Femur (tissue), 1 donor: Measurements from ENCODE around the gene GLT1D1.

Experiments used
- DNase-seq: peaks from one replicate; pipeline ENCODE4 v3.0.0-alpha.2; 2017

Gene GLT1D1

DNA sequence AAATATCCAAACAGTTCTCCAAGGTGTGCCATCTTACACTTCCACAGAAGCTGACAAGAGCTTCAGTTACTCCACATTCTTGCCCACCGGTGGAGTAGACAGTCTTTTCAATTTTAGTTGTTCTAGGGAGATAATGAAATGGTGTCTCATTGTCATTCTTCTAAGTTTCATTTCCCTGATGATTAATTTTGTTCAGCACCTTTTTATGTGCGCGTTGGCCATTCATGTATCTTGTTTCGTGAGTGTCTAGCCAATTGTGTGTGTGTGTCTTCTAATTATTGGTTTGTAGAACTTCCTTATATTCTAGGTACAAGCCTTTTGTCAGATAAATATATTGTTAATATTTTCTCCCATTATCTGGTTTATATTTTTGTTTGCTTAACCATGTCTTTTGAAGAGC, 63.1 kb downstream of the GLT1D1 start:
- no peak for DNase-seq

DNA sequence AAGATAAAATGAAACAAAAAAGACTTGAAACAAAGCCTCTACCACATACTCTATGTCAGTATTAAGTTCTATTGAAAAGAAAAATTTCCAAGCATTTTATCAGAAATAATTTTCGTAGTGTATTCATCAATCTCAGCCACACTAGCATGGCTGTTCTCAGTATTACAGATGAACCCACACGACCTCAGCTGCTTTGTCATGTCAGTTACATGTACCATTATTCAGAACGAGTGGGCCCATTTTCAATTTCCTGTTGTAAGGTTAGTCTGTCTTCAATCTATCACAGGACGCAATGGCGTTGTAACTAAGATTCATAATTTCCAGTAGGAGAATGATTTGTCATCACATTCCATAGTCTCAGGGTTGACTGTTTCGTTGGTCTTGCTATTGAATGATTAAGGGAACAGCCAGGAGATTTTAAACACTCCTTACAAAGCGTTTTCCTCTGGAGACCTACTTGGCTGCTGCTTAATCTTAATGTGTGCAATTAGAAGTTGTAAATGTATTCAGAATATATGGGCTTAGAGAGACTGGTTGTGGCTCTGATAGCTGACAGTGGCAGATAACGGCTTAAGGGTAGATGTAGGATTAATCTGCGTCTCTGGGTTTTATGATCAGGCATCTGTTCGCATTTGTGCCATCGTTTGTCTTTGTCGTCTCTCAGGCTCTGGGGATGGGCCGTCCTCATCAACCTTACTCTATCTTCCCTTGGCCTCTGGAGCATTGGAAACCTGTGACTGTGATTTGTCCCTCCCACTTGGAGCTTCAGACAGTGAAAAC, 65.4 kb downstream of the GLT1D1 start:
- DNase-seq = no peak

DNA sequence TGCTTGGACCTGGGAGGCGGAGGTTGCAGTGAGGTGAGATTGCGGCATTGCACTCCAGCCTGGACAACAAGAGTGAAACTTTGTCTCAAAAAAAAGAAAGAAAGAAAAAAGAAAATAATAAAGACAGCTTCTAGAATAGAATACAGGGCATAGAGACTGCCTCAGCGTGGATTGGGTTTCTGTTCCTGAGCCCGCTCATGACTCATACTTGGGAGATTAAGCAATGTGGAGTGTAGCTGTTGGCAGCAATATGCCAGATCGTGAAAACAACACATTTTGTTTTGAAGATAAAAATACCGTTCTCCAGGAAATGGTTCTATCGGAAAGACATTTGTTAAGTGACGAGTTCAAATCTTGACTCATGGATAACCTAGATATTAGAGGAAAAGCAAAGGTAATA, 67.2 kb downstream of the GLT1D1 start:
- DNase-seq = no peak

DNA sequence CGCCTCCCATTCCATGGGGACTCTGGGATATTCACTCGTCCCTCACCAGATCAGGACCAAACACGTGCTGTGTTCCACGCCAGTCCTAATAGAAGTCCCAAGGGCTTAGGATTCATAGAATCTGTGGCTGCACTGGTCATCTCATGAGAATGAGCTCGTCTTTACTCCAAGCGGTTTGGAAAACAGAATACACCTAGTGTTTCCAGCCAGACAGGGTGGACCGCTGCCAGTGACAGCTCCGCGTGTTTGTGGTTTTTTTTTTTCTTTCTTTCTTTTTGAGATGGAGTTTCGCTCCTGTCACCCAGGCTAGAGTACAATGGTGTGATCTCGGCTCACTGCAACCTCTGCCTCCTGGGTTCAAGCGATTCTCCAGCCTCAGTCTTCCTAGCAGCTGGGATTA, 75.1 kb downstream of the GLT1D1 start:
- DNase-seq = no peak

DNA sequence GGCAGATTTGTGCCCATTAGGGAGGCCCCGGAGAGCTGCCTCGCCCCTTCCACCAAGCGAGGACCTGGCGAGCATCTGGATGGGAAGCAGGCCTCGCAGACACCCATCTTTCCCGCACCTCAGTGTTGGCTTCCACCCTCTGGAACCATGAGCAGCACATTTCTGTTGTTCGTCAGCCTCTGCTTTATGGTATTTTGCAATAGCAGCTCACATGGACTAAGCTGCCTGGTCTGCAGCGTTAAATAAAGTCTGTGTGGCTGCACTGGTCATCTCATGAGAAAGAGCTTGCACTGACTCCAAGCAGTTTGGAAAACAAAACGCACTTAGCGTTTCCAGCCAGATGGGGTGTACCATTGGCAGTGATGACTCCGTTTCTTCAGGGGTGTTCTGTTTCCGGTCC, 75.8 kb downstream of the GLT1D1 start:
- no peak for DNase-seq

DNA sequence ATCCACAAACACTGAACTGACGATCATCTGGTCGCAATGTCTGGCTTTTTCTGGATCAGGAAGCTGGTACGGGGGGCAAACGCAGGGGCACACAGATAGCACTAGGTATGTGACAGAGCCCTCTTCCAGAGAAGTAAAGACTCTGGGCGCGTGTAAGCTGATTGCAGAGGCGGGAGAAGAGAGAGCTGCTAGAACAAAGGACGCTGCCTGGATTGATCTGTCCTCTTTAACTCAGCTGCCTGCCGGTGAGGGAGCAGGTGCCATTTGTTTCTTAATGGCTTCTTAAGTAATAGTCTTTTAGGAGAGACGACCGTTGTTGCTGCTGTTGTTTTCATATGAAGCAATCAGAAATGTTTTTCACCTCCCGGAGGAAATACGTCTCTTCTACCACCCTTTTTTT, 77.3 kb downstream of the GLT1D1 start:
- DNase-seq = no peak

DNA sequence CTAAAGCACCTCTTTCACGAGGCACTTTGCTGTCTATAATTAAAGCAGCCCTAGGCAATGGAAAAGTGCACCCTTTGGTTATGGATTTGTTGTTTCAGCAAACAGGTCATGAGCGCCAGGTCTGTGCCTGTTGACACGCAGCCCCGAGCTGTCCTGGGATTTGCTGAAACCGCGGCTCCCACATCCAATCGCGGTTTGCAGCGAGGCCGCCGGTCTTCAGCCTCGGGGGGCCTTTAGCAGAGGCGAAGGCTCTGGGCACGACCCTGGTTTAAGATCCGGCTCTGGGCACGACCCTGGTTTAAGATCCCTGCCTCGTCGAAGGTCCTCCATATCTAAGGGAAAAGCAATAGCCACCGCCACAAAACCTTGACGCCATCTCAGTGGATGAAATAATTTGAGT, 79.2 kb downstream of the GLT1D1 start:
- no peak for DNase-seq

DNA sequence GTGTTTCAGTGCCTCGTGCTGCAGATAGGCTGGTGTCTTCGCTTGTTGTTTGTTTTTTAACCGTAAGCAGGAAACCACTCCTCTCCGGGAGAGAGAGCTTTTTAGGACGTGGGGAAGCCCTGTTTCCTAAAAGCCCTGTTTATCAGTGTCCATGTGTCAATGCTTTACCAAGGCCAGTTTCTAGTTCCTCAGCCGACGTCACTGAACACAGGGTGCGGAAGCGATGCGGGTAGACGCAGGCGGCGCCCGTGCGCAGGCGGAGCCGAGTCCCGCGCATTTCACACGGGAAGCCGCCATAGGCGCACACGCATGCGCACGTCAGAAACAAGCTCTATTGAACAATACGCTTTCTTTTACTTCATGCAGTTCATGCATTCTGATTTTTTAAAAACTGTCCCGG, 79.8 kb downstream of the GLT1D1 start:
- no peak for DNase-seq

DNA sequence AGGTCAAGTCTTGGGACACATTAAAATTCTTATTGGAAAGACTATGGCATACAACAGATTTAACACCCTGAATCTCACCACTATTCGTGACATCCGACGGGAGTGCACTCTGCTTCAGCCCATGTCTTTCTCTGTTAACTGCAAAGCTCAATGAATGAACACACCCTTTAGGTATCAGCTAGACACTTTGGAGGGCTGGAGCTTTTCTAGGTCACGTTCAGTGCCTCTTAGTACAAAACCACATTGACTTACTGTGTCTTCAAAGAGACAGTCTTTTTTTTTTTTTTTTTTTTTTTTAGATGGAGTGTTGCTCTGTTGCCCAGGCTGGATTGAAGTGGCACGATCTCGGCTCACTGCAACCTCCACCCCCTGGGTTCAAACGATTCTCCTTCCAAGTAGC, 80.6 kb downstream of the GLT1D1 start:
- no peak for DNase-seq

DNA sequence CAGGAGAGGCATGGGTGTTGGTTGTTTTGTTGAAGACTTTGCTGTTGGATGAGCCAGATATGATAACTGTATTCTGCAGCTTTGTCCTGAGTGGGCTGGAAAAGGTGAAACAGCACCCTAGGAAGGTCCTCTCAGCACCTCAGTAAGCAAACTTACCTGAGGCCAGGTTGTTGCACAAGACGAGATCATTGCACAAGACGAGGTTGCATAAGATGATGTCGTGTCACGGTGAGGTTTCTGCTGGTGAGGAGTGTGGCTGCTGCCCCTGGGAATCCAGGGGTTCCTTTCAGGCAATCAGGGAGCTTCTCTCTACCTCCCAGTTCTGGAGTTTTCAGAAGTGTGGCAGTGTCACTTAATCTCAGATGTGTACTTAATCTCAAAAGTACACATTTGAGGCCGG, 85.6 kb downstream of the GLT1D1 start:
- DNase-seq = no peak

DNA sequence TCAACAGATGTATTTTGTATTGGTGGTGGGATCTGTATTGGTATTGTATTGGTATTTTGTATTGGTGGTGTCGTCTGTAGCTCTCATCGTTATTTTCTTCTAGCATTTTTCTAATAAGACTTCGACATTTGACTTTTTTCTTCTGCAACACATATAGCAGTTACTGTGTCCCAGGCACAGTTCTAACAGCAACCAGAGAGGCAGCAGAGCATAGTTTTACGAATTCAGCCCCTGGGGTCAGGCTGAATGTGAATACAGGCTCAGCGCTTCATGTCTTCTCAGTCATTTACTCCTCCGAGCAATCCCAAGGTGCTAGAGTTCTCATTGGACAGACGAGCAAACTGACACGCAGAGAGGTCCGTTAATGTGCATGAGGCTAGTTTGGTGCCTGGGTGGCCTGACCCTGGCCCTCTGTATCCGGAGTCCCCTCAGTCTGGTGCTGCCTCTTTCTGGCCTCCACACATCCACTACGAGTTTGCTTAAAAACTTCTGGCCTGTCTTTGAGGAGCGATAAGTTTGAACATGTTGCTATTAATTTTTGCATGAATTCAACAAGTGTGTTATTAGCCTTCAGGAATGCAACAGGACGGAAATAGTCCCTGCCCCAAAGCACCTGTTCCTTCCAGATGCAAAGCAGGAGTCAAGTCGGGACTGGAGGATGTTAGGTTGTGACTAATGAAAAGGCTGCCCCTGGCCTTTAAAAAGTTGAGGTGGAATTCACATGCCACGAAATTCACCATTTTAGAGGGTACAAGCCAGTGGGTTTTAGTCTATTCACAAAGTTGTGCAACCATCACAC, 87.0 kb downstream of the GLT1D1 start:
- no peak for DNase-seq

DNA sequence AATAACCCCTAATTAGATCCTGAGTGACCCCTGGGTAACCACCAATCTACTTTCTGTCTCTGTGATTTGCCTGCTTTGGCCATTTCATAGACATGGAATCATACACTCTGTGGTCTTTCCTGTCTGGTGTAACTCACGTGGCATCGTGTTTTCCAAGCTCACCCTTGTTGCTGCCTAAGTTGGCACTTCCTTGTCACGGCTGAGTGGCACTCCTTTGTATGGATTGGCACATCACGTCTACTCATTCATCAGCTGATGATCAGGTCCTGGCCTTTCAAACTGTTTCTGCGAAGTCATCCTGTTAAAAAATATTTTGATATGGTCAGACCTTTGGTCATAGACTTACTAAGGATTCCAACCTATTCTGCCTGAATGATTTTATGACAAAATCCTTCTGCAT, 87.7 kb downstream of the GLT1D1 start:
- DNase-seq = no peak

DNA sequence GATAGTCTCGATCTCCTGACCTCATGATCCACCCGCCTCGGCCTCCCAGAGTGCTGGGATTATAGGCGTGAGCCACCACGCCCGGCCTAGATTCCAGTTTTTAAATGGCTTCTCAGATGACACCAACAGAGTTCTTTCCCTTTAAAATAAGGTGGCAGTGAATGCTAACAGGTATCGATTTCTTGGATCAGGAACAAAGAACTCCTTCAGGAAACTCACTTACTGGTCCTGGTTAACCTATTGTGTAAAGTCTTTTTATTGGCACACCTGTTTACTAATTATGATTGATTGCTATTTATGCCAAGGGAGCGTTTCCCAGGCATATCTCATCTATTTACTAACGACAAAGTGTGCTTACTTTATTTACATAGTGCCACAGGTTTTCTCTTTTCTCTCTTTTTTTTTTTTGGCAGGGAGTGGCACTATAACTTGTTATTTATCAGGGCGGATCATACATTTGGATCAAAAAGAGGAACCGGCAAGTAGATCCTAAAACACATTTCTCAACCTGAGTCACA, 89.7 kb downstream of the GLT1D1 start:
- DNase-seq = no peak

DNA sequence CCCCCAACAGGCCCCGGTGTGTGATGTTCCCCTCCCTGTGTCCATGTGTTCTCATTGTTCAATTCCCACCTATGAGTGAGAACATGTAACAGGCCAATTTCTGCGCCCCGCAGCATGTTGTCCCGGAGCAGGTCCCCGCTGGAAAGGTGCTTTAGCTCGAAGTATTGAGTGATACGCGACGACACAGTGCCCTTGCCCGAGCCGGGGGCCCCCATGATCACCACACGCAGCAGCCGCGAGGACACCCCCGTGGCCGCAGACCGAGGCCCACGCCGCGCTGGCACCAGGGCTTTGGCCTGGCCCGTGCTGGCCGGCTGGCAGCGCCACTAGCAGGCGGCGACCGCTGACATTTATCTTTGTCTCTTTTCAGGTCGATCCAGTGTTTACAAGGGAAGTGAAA, 91.7 kb downstream of the GLT1D1 start:
- no peak for DNase-seq

DNA sequence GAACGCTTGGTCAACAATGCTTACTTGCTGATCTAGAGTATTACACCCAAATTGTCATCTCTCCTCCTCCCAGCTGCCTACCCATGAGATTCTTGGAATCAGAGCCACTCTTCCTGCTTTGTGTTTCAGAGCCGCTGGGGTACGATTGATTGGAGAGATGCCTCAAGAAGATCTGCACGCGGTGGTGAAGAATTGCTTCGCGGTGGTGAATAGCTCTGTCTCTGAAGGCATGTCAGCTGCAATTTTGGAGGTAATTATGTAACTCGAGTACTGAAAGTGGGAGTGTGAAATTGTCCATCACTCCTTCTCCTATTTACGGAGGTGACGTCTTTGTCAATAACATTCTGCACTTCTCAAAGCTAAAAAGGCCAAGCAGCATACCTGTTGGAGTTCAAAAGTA, 93.9 kb downstream of the GLT1D1 start:
- no peak for DNase-seq

DNA sequence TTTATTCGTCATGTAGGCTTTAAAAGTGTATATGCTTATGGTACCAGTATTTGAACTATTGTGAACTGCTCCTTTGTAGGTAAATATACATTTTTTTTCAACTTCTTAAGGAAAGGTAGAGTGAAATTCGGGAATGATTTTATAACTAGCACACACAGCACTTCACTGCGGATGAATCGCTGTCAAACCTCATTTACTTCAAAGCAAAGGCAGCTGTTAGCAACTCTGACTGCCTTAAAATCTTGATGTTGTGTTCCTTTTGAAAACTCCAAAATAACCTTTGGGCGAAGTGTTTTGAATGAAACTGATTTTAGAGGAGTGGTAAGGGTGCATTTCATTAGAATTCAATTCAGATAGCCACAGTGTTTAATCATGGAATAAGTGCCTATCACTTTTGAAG, 95.8 kb downstream of the GLT1D1 start:
- no peak for DNase-seq

DNA sequence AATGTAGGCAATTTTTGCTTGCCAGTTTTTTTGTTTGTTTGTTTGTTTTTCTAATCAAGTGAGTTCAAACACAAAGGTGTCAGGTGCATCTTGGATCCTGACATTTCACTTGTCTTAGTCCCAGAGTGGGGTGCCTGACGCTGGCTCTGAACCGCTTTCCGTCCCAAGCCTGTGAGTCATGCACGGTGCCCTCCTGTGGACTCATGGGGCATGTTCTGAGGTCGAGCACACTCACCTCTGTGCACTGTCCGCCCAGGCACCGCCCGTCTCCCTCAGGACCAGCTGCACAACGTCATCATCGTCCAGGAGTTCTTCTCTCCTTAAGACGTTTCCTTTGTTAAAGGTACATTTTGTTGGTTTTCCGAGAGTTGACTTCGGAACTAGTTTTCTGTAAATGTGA, 98.2 kb downstream of the GLT1D1 start:
- no peak for DNase-seq

DNA sequence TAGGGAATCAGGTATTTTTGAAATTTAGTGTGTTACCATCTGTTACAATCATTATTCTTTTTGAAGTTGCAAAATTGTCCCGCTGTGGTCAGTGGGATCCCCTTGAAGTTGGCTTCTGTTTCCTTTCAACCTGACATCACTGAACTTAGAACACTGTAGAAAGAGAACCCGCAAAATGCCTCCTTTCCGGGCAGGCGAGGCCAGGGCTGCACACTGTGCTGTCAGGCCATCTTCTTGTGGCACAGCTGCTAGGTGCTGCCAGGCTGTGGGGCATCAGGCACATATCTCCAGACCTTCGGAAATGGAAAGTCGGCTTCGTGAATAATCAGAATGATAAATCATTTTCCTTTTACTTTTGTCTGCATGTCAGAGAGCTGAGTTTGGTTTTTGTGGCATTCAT, 103.5 kb downstream of the GLT1D1 start:
- DNase-seq = no peak

DNA sequence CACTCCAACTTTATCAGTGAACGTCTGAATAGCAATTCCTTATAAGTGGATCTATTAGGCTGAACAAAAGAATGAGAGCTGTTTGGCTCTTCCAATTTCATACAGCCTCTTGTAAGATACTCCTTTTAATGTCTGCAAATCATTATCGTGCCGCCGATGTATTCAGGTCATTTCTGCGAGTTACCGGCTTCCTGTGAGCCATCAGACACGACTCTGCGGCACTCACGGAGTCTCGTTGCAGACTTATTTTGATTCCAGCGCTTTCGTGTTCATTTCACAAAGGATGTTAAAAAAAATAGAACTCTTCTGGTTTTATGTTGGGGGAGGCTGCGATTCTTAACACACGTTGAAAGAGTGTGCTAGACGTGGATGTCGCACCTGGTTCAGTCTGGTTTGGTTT, 106.6 kb downstream of the GLT1D1 start:
- DNase-seq = no peak

DNA sequence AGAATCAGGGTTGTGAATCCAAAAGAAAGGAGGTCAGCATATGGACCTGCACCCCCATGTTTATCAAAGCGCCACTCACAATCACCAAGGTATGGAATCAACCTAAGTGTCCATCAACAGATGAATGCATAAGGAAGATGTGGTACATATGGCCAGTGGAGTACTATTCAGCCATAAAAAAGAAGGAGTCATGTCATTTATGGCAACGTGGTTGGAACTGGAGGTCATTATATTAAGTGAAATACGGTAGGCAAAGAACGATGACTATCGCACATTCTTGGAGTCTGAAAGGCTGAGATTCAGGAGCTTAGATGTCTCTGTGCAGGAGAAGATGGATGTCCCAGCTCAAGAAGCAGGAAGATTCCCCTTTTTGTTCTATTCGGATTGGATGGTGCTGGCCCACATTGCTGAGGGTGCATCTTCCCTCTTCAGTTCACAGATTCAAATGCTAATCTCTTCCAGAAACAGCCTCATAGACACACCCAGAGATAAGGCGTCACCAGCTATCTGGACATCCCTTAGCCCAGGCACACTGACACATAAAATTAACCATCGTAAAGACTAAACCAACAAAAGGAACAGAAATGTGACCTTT, 108.1 kb downstream of the GLT1D1 start:
- no peak for DNase-seq

DNA sequence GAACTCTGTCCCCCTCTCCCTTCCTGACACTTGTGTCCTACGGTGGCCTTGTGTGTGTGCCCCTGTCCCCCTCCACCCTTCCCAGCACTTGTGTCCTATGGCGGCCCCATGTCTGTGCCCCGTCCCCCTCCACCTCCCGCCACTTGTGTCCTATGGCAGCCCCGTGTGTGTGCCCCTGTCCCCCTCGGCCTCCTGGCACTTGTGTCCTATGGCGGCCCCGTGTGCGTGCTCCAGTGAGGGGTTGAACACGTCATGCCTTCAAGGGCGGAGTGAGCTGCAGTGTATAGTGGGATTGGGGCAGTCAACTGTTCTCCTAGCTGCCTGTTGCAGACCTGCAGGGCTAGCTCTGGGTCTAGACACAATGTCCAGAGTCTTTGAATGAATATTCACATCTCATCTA, 108.7 kb downstream of the GLT1D1 start:
- no peak for DNase-seq

DNA sequence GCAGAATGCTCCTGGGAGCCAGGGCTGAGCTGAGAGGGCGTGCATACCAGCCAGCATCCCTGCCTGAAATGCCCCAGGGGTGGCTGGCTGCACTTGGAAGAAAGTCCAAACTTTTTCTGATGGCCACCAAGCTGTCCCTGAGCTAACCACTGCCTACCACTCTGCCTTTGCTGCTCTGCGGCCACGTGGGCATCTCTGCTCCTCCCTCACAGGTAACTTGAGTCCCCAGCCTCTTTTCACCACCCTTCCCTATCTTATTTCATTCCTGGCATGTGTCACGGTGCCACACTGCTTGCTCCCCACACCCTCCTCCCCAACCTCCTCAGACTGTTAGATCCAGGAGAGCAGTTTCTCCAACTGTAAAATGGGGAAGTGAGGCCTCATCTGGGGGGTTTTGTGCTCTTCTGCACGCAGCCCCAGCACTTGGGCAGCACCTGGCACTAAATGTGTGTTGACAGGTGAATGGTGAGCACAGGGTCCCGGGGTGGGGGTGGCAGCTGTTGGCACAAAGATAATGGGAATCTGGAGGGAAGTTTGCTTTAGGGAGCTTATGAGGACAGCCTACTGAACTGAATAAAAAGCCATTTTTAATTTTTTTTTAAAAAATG, 113.0 kb downstream of the GLT1D1 start:
- no peak for DNase-seq

DNA sequence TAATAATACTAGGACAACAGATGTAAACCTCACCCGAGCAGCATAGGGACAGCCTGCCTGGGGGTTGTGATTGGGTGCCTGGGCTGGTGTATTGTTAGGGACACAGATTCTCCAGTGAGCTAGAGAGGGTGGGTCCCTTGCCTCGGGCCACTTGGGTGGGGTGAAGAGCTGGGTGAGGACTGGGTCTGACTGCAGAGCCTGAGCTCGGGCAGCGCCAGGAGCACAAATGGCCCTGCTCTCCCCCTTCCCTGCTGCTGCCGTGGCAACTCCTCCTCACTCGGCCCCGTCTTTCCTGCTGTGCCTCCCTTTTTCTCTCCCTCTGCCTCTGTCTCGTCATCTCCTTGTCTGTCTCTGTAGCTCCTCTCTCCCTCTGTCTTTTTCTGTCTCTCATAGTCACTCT, 115.4 kb downstream of the GLT1D1 start:
- DNase-seq = no peak
